ENCODE data around the gene SIM1. TPM values are rescaled to one million over a fixed set of nuclear protein-coding genes. Genes with fewer than 3 reads are reported as not detected.

Gene SIM1
- total RNA-seq, 1 experiment from 2014 or later: not detected

- Histone ChIP-seq H3K9me2 (ENCODE audit: insufficient read depth) (no peaks in the 10 kb centered on the region), H3K27ac (ENCODE audit: low read depth, low read length) (no peak overlapping the region), H4K20me1 (ENCODE audit: insufficient read depth) (no peaks in the 10 kb centered on the region), H3K9me3 (ENCODE audit: control insufficient read depth in 1 of 2, insufficient read depth in 1 of 2, low read depth in 1 of 2, low read length in 2 of 2) (no peaks in the 10 kb centered on the region), H2AFZ (ENCODE audit: low read depth, low read length, poor library complexity, severe bottlenecking) (no peak overlapping the region), H3K4me1 (ENCODE audit: control insufficient read depth in 1 of 2, insufficient read depth in 2 of 2, low read length in 2 of 2) (no peaks in the 10 kb centered on the region), H3K79me2 (ENCODE audit: insufficient read depth, low read length) (no peaks in the 10 kb centered on the region), H3K27me3 (ENCODE audit: insufficient read depth, low read length) (no peaks in the 10 kb centered on the region), H3K36me3 (ENCODE audit: control insufficient read depth in 1 of 2, insufficient read depth in 2 of 2, low read length in 2 of 2) (no peaks in the 10 kb centered on the region), H3K4me3 (replicated peaks in 1 of 2; ENCODE audit: low read depth in 1 of 2, low read length in 2 of 2) (no peak overlapping the region), H3K9ac (ENCODE audit: low read length) (no peak overlapping the region), H3K4me2 (ENCODE audit: low read length) (no peak overlapping the region)
- ChIA-PET CTCF (no interaction called here), RAD21 (ENCODE audit: low non-redundant PET in 1 of 2, low total read pairs in 2 of 2, uncharacterized antibody in 2 of 2, unreplicated experiment in 2 of 2) (no interaction called here), POLR2A (no interaction called here)
- BruUV-seq (replicated peaks): no TSS peak
- ATAC-seq: no peak
- TF ChIP-seq SP1 (IDR thresholded peaks at IDR 0.05; ENCODE audit: low read depth) (no peak), ZBTB33 (IDR thresholded peaks at IDR 0.05; ENCODE audit: extremely low read depth, insufficient replicate concordance, low read length) (no peak), CBX3 (IDR thresholded peaks at IDR 0.05; ENCODE audit: low read depth) (no peak), REST (IDR thresholded peaks at IDR 0.05; ENCODE audit: low read depth) (no peak)
- no peak for DNase-seq (ENCODE audit: low read depth, low spot score)
- intact Hi-C loops (cut with micrococcal nuclease): no loop called here
Measured at GRCh38 chr6:100350139-100350538, 114.6 kb downstream of the SIM1 start.
